NCI-H345 treated with DMSO at 0.1 percent for 48 hours (cell line): ENCODE results near the gene EIF4B.
A peak's percentile ranks its signal among the peaks of the same experiment; 100 is the strongest.

Experiments
- DNase-seq: peaks from one replicate; lab custom pipeline; 2025; ENCODE audit not compliant: unreplicated experiment; lab: John Stamatoyannopoulos, UW

Gene EIF4B

GRCh38 chr12:53058674-53059433 lies 52.6 kb downstream of the EIF4B start:
- DNase-seq: no peak

DNA sequence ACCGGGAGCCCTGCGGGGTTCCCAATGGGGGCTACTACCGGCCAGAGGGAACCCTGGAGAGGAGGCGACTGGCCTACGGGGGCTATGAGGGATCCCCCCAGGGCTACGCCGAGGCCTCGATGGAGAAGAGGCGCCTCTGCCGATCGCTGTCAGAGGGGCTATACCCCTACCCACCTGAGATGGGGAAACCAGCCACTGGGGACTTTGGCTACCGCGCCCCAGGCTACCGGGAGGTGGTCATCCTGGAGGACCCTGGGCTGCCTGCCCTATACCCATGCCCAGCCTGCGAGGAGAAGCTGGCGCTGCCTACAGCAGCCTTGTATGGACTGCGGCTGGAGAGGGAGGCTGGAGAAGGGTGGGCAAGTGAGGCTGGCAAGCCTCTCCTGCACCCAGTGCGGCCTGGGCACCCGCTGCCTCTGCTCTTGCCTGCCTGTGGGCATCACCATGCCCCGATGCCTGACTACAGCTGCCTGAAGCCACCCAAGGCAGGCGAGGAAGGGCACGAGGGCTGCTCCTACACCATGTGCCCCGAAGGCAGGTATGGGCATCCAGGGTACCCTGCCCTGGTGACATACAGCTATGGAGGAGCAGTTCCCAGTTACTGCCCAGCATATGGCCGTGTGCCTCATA lies 53.3 kb downstream of the EIF4B start:
- no peak for DNase-seq

DNA sequence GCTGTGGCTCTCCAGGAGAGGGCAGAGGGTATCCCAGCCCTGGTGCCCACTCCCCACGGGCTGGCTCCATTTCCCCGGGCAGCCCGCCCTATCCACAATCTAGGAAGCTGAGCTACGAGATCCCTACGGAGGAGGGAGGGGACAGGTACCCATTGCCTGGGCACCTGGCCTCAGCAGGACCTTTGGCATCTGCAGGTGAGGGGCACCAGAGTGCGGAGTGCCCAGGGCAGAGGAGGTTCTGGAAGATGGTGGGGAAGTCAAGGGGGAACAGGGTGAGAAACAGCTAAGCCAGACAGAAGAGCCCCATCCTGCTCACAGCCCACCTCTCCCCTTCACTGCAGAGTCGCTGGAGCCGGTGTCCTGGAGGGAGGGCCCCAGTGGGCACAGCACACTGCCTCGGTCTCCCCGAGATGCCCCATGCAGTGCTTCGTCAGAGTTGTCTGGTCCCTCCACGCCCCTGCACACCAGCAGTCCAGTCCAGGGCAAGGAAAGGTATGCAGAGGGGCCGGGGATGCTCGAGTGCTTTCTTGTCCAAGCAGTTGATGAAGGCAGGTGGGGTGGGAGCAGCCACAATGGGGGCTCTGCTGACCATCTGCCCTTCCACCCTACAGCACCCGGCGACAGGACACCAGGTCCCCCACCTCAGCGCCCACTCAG lies 53.9 kb downstream of the EIF4B start:
- DNase-seq: no peak

- DNase-seq: peak; percentile 31
Observed at GRCh38 chr12:53060721-53061276, 54.5 kb downstream of the EIF4B start.

DNA sequence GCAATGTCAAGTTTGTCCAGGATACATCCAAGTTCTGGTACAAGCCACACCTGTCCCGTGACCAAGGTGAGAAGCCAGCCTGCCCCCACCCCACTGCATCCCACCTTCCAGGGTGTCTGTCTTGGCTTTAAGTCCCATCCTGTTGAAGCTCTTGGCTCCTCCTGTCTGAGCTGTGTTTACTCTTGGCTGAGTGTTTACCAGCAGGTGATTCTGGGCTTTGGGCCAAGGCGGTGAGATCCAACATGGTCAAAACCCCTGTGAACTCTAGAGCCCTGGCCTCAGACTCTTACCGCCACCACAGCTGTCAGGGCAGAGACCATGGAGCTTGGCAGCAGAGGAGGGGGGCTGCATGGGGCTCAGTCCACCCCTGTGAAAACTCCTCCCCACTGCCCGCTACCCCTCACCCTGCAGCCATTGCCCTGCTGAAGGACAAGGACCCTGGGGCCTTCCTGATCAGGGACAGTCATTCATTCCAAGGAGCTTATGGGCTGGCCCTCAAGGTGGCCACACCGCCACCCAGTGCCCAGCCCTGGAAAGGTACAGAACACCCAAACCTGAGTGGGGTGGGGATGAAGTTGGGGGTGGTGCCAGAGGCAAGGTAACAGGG lies 55.3 kb downstream of the EIF4B start:
- peak; percentile 67 for DNase-seq

DNA sequence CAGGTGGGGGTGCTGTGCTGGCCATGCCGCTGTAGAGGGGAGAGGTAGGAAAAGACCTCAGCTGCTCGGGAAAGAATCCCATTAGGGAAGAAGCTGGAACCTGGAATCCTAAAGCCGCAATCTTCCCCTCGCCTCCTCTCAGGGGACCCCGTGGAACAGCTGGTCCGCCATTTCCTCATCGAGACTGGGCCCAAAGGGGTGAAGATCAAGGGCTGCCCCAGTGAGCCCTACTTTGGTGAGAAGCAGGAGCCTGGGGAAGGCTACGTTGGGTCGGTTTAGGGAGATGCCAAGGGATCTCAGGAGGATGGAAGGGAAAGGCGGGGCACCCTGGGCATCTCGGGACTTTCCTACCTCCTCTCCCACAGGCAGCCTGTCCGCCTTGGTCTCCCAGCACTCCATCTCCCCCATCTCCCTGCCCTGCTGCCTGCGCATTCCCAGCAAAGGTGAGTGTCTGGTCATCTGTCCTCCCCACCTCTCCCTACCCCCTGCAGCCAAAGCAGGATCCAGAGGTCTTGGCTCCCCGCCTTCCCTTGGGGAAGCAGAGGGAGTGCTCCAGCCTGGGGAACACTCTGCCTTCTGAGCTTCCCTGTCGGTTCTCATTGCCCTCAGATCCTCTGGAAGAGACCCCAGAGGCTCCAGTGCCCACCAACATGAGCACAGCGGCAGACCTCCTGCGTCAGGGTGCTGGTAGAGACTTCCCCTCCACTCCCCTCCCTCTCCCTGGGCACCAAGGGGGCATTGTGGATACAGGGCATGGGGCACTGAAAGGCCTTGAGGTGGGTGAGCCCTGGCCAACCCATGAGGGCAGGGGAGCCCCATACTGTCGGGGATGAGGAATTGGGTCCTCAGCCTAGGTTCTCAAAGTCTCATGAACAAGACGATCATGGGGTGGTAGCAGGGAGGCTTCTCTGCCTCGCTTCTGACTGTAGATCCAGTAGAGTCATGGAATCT lies 56.0 kb downstream of the EIF4B start:
- DNase-seq: no peak

DNA sequence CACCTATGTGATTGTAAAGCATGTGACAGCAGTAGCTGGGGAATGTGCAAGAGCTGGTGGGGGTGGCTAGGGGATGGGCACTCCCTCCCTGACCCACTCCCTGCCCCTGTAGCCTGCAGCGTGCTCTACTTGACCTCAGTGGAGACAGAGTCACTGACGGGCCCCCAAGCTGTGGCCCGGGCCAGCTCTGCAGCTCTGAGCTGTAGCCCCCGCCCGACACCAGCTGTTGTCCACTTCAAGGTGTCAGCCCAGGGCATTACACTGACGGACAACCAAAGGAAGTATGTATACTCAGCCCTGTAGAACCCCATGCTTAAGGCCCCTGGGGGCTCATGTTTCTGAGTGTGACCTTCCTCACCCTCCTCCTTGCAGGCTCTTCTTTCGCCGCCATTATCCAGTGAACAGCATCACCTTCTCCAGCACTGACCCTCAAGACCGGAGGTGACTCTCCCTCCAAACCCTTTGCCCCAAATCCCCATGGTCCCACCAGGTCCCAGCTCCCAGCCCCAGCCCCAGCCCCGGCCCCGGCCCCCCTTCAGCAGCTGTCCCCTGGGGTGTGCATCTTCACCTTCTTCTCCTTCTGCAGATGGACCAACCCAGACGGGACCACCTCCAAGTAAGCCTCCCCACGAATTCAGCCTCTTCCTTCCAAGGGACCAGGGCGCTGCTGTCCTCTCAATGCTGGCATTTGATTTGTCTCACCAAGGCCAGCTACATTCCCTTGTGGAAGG lies 56.9 kb downstream of the EIF4B start:
- DNase-seq: no peak

DNA sequence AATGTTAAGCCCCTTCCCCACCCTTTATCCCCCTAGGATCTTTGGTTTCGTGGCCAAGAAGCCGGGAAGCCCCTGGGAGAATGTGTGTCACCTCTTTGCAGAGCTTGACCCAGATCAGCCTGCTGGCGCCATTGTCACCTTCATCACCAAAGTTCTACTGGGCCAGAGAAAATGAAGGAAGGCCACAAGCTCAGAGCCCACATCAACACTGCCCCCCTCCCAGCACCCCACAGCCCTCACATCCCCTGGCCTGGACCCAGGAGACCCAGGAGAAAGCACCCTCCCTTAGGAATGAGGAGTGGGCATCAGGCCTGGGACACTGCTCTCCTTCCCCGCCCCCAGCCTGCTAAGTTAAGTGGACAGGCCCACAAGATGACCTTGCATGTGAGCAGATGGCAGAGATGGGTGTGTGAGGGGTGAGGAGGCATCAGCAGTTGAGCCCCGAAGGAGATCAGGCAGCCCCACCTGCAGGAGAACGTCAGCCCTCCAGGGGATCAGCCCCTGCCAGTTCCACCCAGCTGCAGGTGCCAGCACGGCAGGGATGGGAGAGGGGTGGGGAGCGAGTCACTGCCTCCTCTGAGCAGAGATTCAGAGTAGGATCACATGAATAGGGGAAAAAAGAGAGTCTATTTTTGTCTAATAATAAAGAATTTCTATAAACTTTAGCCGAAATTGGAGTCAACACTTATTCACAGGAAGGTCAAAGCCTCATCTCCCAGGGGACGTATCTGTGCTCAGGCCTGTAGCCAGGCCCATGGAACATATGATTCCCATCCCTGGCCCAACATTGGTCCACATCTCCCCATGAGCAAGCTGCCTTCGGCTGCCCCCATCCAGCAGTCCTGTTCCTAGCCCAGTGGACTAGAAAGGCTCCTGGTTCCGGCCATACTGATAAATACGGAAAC lies 57.7 kb downstream of the EIF4B start:
- peak; percentile 45 for DNase-seq

DNA sequence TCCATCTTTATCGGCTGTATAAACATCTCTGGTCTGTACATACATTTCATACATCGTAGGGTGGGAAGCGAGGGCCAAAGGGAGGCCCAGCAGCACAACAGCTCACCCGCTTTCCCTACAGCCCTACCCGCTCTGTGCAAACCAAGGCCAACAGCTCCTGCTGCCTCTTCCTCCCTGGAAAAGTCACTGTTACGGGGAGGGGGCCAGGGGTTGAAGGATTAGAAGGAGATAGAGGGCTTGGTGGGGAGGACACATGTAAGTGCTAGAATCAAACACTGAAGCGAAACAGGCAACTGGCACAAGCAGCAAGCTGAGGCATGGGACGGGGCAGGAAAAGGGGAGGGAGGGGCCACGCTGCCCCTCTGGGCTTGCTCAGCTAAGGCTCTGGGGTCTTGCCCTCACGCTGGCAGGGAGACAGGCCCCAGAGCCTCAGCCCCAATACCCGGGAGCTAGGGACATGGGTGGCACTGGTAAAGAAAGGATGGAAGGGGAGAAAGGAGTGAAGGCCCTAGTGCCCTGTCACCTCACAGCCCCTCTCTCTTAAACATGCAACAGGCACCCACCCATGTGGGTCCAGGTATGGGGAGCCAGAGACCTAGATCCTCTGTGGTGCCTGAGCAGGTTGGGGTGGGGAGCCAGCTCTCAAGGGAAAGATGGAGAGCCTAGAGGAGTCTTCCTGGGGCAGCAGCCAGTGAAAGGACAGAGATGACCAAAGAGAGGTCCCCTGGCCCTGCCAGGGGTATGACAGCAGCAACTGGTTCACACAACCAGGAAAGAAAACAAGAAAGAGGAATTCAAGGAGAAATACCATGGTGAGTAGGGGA lies 58.6 kb downstream of the EIF4B start:
- DNase-seq: no peak

DNA sequence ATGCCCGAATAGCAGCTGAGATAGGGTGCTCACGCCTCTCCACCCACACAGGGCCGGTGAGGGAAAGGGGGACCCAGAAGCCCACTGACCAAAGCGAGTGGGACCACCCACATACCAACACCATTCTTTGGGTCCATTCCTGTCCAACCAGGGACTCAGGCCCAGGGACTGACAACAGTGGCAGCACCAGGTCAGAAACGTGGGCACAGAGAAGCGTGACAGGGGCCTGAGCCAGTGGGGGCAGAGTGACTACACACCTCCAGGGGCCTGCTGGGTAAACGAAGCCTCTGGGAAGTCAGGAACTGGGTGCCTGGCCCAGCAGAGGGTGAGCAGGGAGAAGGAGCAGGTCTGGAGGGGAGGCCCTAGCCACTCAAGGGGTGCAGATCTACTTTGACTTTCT lies 59.2 kb downstream of the EIF4B start:
- no peak for DNase-seq

DNA sequence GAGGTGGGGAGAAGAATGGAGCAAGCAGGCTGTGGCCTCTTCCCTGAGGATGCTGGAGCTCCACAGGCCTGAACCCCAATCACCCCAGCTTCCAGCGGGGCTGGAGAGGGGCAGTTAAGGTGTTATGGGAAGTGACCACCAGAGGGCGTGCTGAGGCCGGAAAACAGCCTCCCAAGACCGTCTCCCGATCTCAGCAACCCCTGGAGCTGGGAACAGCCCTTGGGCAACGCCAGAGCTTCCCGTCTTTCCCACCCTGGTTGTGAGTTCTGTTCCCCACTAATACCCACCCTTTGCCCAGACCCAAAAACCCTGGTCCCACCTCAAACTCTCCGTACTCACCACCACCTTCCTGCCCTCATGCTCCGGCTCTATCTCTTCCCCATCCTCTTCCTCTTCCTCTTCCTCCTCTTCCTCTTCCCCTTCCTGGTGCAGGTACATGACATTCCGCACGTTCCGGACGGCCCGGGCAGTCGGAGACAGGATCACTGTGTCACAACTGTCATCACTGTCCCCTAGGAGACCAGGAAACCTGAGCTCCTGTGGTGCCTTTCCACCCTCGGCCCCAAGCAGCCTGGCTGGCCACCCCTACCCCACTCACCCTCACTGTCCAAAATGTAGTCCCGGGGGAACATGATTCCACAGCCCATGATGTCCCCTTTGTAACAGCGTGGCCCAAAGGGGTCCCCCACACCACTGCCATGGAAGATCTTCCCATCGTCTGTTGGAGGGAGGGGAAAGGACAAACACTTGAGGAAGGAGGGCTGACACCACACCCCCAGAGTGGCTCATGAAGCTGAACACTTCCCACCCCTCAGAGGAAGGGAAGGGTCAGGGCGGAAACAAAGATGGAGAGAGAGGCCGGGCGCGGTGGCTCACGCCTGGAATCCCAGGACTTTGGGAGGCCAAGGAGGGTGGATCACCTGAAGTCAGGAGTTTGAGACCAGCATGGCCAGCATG lies 60.0 kb downstream of the EIF4B start:
- peak; percentile 37 for DNase-seq

DNA sequence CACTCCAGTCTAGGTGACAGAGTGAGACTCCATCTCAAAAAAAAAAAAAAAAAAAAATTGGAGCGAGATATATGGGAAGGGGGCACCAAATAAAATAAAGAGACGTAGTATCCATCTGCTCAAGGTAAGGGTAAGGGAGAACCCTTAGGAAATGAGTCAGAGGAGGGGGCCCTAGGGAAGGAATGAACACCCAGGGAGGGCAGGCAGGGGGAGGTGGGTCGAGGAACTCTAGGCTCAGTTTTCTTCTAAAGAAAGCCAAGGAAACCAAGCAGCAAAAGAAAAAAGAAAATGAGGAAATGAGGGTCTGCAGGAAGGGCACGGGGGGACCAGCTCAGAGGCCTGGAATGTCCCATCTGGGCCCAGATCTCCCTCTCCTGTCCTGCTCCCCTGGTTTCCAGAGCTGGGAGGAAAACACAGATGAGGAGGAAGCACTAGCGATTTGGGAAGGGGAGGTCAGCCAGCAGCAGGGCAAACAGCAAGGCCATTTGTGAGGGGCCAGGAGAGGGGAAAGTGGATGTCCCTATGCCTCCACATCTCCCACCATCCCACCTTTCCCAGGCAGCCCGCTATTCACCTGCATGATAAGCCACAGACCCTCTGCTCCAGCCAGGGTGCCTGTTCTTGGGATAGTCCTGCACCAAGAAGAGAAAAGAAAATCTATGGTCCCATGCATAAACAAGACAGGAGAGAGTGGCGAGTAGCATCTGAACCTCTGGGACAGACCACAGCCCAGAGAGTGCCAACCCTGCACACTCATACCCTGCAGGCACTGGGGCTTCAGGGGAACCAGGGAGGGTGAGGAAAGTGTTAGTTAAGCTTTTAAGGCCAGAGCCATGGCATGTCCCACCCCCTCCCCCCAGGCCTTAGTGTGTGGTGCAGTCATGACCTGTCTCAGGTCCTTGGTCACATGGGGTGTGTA lies 61.1 kb downstream of the EIF4B start:
- no peak for DNase-seq

DNA sequence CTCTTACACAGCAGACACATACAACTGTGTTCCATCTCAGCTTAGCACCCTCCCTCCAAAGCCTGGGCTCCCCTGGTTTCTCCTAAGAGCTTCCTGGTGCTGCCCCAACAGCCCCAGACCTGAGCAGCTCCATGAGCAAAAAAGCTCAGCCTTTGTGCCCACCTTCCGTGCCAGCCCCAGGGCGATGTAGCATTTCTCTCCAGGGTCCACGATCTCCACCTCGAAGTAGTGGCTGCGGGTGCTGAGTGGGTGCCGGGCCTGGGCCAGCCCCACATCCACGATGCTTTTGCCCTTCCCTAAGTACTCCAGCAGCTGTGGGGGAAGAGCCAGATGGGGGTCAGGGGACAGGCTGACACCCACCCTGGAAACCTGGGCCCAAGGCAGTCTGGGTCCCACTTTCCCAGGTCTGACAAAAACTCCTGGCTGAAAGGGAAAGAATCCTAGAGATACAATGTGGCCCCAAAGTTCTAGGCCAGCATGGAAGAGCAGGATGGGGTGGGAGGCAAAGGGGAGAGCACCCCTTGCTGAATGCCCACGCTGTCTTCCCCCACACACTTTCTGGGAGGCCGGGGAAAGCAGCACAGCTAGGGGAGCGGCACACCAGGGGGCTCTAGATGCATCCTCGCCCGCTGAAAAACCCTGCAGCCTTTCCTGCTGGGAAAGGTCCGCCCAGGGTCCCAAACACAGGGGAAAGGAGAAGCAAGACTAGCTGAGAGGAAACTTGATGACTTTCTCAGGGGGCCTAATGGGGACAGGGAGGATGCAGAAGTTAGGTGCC lies 61.9 kb downstream of the EIF4B start:
- no peak for DNase-seq

DNA sequence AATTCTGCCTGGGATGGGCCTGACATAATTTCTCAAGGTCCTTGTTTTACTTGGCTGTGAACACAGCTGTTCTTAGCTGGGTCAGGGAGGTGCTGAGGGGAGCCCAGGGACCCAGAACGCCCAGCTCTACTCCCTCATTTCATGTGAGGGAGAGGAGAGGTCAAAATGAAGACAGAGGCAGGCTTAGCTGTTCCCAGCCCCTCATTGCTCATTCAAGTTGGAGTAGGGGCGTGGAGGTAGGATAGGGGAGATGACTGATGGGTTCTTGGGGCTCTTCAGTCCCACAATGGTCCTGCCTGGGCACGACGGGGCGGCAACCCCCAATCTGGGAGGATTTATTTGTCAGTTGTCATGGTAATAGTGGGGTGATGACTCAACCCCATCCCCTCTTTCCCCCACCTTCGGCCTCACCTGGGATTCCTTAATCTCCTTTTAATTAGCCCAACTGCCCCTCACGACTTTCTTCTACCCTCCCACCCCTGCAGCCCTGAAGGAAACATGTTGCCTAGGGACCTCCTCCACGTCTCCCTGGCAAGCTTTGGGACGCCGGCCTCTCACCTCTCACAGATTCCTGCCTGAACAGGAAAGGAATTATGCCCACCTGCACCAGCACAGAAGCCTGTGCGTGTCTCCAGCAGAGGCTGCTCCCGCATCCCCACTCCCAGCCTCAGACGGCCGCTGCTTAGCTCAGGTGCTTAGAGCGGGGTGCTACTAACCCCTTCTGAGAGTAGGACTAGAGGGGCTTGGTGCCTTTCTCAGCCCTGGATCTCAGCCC lies 62.7 kb downstream of the EIF4B start:
- DNase-seq: no peak
